ENCODE measurements around the gene UCK2. TPM values are rescaled to one million over a fixed set of nuclear protein-coding genes. Genes with fewer than 3 reads are reported as not detected.
A peak's percentile ranks its signal among the peaks of the same experiment; 100 is the strongest.

The UCK2 gene
- total RNA-seq, 1 donor from 2014 or later, result 40.9 TPM

GRCh38 chr1:165925498-165926079 is 98.2 kb downstream of the UCK2 start:
- H3K36me3 Mint-ChIP-seq, result no peaks in the 10 kb centered on the region
- no peak for TF ChIP-seq CTCF (IDR thresholded peaks at IDR 0.05; ENCODE audit: unreplicated experiment)
- H3K27ac Mint-ChIP-seq, result no peak overlapping the region
- H3K4me1 Mint-ChIP-seq, result no peaks in the 10 kb centered on the region
- H3K9me3 Mint-ChIP-seq, result no peaks in the 10 kb centered on the region
- H3K27me3 Mint-ChIP-seq (ENCODE audit: low read depth), result peaks cover 11% of the 10 kb centered on the region
- no peak overlapping the region for H3K4me3 Mint-ChIP-seq
- DNase-seq (ENCODE audit: low spot score in 2 of 2, unreplicated experiment in 2 of 2), result no peak

- DNase-seq (ENCODE audit: low spot score in 2 of 2, unreplicated experiment in 2 of 2), result no peak
- no peaks in the 10 kb centered on the region for H3K9me3 Mint-ChIP-seq
- H3K27me3 Mint-ChIP-seq (ENCODE audit: low read depth), result peaks cover 17% of the 10 kb centered on the region
- H3K27ac Mint-ChIP-seq, result no peak overlapping the region
- no peaks in the 10 kb centered on the region for H3K36me3 Mint-ChIP-seq
- TF ChIP-seq CTCF (IDR thresholded peaks at IDR 0.05; ENCODE audit: unreplicated experiment), result no peak
- no peaks in the 10 kb centered on the region for H3K4me1 Mint-ChIP-seq
- no peak overlapping the region for H3K4me3 Mint-ChIP-seq
Observed at GRCh38 chr1:165927169-165927568, 99.8 kb downstream of the UCK2 start.

- H3K27me3 Mint-ChIP-seq (ENCODE audit: low read depth), result peaks cover 15% of the 10 kb centered on the region
- H3K9me3 Mint-ChIP-seq, result no peaks in the 10 kb centered on the region
Observed at GRCh38 chr1:165928075-165928731, 100.8 kb downstream of the UCK2 start.

GRCh38 chr1:165930961-165931360 is 103.5 kb downstream of the UCK2 start:
- Mint-ChIP-seq H3K9me3 (no peaks in the 10 kb centered on the region), H3K36me3 (no peaks in the 10 kb centered on the region), H3K27me3 (ENCODE audit: low read depth) (peaks cover 15% of the 10 kb centered on the region), H3K4me3 (no peak overlapping the region), H3K27ac (no peak overlapping the region), H3K4me1 (no peaks in the 10 kb centered on the region)
- DNase-seq (ENCODE audit: low spot score in 2 of 2, unreplicated experiment in 2 of 2), result no peak
- TF ChIP-seq CTCF (IDR thresholded peaks at IDR 0.05; ENCODE audit: unreplicated experiment), result no peak

More at GRCh38 chr1:165928075-165928731, 100.8 kb downstream of the UCK2 start:
- DNase-seq (ENCODE audit: low spot score in 2 of 2, unreplicated experiment in 2 of 2), result no peak
- Mint-ChIP-seq H3K4me1 (no peaks in the 10 kb centered on the region), H3K27ac (no peak overlapping the region), H3K4me3 (no peak overlapping the region), H3K36me3 (no peaks in the 10 kb centered on the region)
- peak; percentile 56 for TF ChIP-seq CTCF (IDR thresholded peaks at IDR 0.05; ENCODE audit: unreplicated experiment)

GRCh38 chr1:165933446-165934170 is 106.2 kb downstream of the UCK2 start:
- Mint-ChIP-seq H3K4me1 (no peaks in the 10 kb centered on the region), H3K27me3 (ENCODE audit: low read depth) (peaks cover 20% of the 10 kb centered on the region), H3K36me3 (no peaks in the 10 kb centered on the region), H3K9me3 (no peaks in the 10 kb centered on the region), H3K4me3 (no peak overlapping the region), H3K27ac (no peak overlapping the region)
- TF ChIP-seq CTCF (IDR thresholded peaks at IDR 0.05; ENCODE audit: unreplicated experiment), result no peak
- no peak for DNase-seq (ENCODE audit: low spot score in 2 of 2, unreplicated experiment in 2 of 2)
